Right atrium auricular region (tissue), 2 donors: ENCODE data around the gene L3MBTL4. TPM values are rescaled to one million over a fixed set of nuclear protein-coding genes. Genes with fewer than 3 reads are reported as not detected.

ENCODE experiments used
- DNase-seq: peaks from one replicate; pipeline ENCODE4 v3.0.0-alpha.2; 2019; ENCODE audit warnings: low spot score
- H3K27ac ChIP-seq, 2 donors: fragments of 200-600 bp; sonication (generic); 1 replicate in 1 of 2; 2 replicates in 1 of 2; pipeline ENCODE4 v1.5.1; 2016 to 2019
- H3K27me3 ChIP-seq, 2 donors: fragments of 200-600 bp; sonication (generic); one replicate each; pipeline versions ENCODE4 v1.5.1 to v1.6.0; 2017 to 2019
- H3K36me3 ChIP-seq: fragments of 200-600 bp; sonication (generic); one replicate; pipeline ENCODE4 v1.5.1; 2016
- H3K4me1 ChIP-seq, 2 donors: fragments of 200-600 bp; sonication (generic); one replicate each; pipeline versions ENCODE4 v1.5.1 to v1.6.0; 2017 to 2019
- H3K4me3 ChIP-seq, 2 donors: fragments of 200-600 bp; sonication (generic); 1 replicate in 1 of 2; 2 replicates in 1 of 2; pipeline ENCODE4 v1.5.1; 2017 to 2019; ENCODE audit warnings: mild to moderate bottlenecking in 1 of 2, moderate library complexity in 1 of 2
- H3K9me3 ChIP-seq, 2 donors: fragments of 200-600 bp; sonication (generic); one replicate each; pipeline ENCODE4 v1.5.1; 2019
- total RNA-seq, 2 donors: library from RNA; depleted of rRNA; stranded (reverse); fragments of >200 nt; gene quantifications; one replicate each; pipeline ENCODE4 v1.1.0, GENCODE V29; 2016
- TF ChIP-seq, protein P1 (sequence below), 2 donors: fragments of 200-600 bp; sonication (generic); IDR thresholded peaks; one replicate each; pipeline ENCODE4 v1.5.1; 2019; ENCODE audit warnings: antibody characterized with exemption in 2 of 2

Gene L3MBTL4
- total RNA-seq, 2 donors from 2014 or later, result 6.6 to 10.5 TPM

DNA sequence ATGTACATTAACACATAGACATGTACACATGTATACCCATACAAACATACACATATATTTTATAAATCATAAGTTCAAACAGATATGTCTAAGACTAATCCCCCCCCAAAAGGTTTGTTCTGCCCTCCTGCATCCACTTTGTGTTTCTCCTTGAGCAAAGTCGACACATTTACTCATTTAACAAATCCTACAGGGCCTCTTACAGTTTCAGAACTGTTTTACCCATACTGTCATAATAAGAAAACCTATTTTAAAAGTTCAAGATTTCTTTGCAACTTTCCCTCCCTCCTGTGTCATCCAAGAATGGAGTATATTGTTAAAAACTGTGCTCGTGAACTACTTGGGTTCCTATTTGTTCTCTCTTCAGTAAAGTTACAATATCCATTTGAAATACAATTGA, 166.7 kb downstream of the L3MBTL4 start:
- TF ChIP-seq, protein P1, sequence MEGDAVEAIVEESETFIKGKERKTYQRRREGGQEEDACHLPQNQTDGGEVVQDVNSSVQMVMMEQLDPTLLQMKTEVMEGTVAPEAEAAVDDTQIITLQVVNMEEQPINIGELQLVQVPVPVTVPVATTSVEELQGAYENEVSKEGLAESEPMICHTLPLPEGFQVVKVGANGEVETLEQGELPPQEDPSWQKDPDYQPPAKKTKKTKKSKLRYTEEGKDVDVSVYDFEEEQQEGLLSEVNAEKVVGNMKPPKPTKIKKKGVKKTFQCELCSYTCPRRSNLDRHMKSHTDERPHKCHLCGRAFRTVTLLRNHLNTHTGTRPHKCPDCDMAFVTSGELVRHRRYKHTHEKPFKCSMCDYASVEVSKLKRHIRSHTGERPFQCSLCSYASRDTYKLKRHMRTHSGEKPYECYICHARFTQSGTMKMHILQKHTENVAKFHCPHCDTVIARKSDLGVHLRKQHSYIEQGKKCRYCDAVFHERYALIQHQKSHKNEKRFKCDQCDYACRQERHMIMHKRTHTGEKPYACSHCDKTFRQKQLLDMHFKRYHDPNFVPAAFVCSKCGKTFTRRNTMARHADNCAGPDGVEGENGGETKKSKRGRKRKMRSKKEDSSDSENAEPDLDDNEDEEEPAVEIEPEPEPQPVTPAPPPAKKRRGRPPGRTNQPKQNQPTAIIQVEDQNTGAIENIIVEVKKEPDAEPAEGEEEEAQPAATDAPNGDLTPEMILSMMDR (IDR thresholded peaks at IDR 0.05), result no peak
- no peaks in the 10 kb centered on the region for H3K27me3 ChIP-seq
- no peak for DNase-seq
- H3K4me3 ChIP-seq, result no peak overlapping the region
- no peak overlapping the region for H3K27ac ChIP-seq
- peaks cover 0 to 3% of the 10 kb centered on the region in 2 donors for H3K4me1 ChIP-seq
- H3K9me3 ChIP-seq, result no peaks in the 10 kb centered on the region
- H3K36me3 ChIP-seq, result no peaks in the 10 kb centered on the region

DNA sequence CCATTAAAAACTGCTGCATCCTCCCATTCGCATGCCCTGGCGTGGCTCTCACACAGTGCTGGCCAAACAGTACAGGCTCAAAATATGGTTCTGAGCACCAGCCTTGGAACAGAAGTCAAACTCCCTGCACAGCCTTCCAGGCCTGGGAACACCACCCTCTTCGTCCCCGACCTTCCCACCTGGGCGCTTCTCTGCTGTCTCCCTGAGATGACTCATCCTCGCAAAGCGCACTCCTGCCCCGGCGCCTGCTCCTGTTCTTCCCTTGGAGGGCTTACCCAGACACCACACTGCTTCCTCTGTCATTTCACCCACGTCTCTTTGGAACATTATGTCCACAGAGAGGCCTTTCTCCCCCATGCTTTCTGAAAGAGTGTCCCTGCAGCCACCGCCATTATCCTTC, 172.7 kb downstream of the L3MBTL4 start:
- Histone ChIP-seq H3K27ac (no peak overlapping the region), H3K27me3 (no peaks in the 10 kb centered on the region), H3K9me3 (no peaks in the 10 kb centered on the region), H3K36me3 (no peaks in the 10 kb centered on the region), H3K4me1 (no peaks in the 10 kb centered on the region), H3K4me3 (no peak overlapping the region)
- no peak for DNase-seq
- TF ChIP-seq, protein P1 (IDR thresholded peaks at IDR 0.05), result no peak

- Histone ChIP-seq H3K9me3 (peaks cover 0 to 3% of the 10 kb centered on the region in 2 donors), H3K4me3 (no peak overlapping the region), H3K27me3 (no peaks in the 10 kb centered on the region), H3K4me1 (no peaks in the 10 kb centered on the region), H3K27ac (peak overlapping the region in 1 of 2 donors; percentile 14), H3K36me3 (no peaks in the 10 kb centered on the region)
- TF ChIP-seq, protein P1 (IDR thresholded peaks at IDR 0.05), result peak in 1 of 2 donors; percentile 18
- no peak for DNase-seq
Observed at GRCh38 chr18:6239716-6240115, 175.0 kb downstream of the L3MBTL4 start.

DNA sequence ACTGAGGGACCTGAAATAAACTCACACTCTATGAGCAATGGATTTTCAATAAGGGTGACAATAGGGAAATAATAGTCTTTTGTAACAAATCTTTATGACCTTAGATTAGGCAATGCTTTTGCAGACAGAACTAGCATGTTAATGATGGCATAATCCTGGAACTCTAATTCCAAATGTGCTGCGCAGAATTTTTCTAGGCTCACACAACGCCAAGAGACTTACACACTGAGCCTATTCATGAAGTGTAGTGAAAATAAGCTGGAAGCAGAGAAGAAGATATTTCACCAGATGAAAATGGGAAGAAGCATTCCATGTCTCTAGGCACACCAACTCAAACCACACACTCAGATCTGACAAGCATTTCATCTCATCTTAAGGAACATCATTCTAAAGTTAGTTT, 178.5 kb downstream of the L3MBTL4 start:
- no peaks in the 10 kb centered on the region for H3K27me3 ChIP-seq
- no peak overlapping the region for H3K27ac ChIP-seq
- no peaks in the 10 kb centered on the region for H3K4me1 ChIP-seq
- H3K36me3 ChIP-seq, result no peaks in the 10 kb centered on the region
- DNase-seq, result no peak
- H3K4me3 ChIP-seq, result no peak overlapping the region
- H3K9me3 ChIP-seq, result peaks cover 0 to 3% of the 10 kb centered on the region in 2 donors
- TF ChIP-seq, protein P1 (IDR thresholded peaks at IDR 0.05), result no peak

DNA sequence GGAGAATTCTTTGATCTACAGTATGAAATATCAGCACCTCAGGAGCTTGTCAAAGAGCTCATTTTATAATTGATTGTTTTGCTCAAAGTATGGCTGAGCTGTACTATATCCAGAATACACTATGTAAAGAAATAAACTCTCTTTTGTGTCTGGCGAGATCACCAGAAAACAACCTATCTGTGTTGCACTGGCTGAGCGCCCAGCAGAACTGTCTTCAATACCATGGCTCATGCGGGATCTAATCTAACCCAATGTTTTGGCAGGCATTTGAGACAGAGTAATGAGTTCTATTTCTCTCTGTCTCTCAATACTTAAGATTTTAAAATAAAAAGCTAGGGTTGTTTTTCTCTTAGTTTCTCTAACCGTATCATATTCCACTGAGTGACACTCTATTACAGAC, 192.4 kb downstream of the L3MBTL4 start:
- DNase-seq, result no peak
- no peak overlapping the region for H3K4me3 ChIP-seq
- H3K9me3 ChIP-seq, result no peaks in the 10 kb centered on the region
- TF ChIP-seq, protein P1 (IDR thresholded peaks at IDR 0.05), result no peak
- H3K4me1 ChIP-seq, result peaks cover 0 to 3% of the 10 kb centered on the region in 2 donors
- H3K27me3 ChIP-seq, result no peaks in the 10 kb centered on the region
- H3K27ac ChIP-seq, result peak overlapping the region in 1 of 2 donors; percentile 39
- no peaks in the 10 kb centered on the region for H3K36me3 ChIP-seq

GRCh38 chr18:6221602-6222014, 193.1 kb downstream of the L3MBTL4 start:
- no peak for DNase-seq
- Histone ChIP-seq H3K9me3 (no peaks in the 10 kb centered on the region), H3K36me3 (no peaks in the 10 kb centered on the region), H3K27me3 (no peaks in the 10 kb centered on the region), H3K4me3 (no peak overlapping the region), H3K4me1 (peaks cover 0 to 3% of the 10 kb centered on the region in 2 donors), H3K27ac (peak overlapping the region in 1 of 2 donors; percentile 46)
- TF ChIP-seq, protein P1 (IDR thresholded peaks at IDR 0.05), result no peak
